Ishikawa (cell line): Measurements from ENCODE around the gene KRTAP3-3.

ENCODE experiments used
- CEBPB ChIP-seq: IDR thresholded peaks from 2 replicates; pipeline ENCODE4 v1.6.1; 2012
- CREB1 ChIP-seq: IDR thresholded peaks from 2 replicates; pipeline ENCODE4 v1.6.1; 2012; ENCODE audit warnings: low read depth
- EGR1 ChIP-seq: IDR thresholded peaks from 2 replicates; pipeline ENCODE4 v1.6.1; 2012
- EP300 ChIP-seq: IDR thresholded peaks from 2 replicates; pipeline ENCODE4 v1.6.1; 2012; ENCODE audit warnings: borderline replicate concordance
- FOXM1 ChIP-seq: IDR thresholded peaks from 2 replicates; pipeline ENCODE4 v1.6.1; 2012; ENCODE audit warnings: low read depth, borderline replicate concordance
- NFIC ChIP-seq: IDR thresholded peaks from 2 replicates; pipeline ENCODE4 v1.6.1; 2012
- RAD21 ChIP-seq: IDR thresholded peaks from 2 replicates; pipeline ENCODE4 v1.6.1; 2012; ENCODE audit warnings: low read depth
- TAF1 ChIP-seq: IDR thresholded peaks from 2 replicates; pipeline ENCODE4 v1.6.1; 2012; ENCODE audit warnings: low read depth, mild to moderate bottlenecking
- TCF12 ChIP-seq: IDR thresholded peaks from 2 replicates; pipeline ENCODE4 v1.6.1; 2012; ENCODE audit warnings: low read depth
- TEAD4 ChIP-seq: IDR thresholded peaks from 2 replicates; pipeline ENCODE4 v1.6.1; 2012
- YY1 ChIP-seq: IDR thresholded peaks from 2 replicates; pipeline ENCODE4 v1.6.1; 2012; ENCODE audit warnings: low read depth
- ZBTB7A ChIP-seq: IDR thresholded peaks from 2 replicates; pipeline ENCODE4 v1.6.1; 2012; ENCODE audit warnings: low read depth
- TF ChIP-seq, protein P1 (sequence below): IDR thresholded peaks from 2 replicates; pipeline ENCODE4 v1.6.1; 2012
- TF ChIP-seq, protein P2 (sequence below): IDR thresholded peaks from 2 replicates; pipeline ENCODE4 v1.6.1; 2012
- TF ChIP-seq, protein P3 (sequence below): IDR thresholded peaks from 2 replicates; pipeline ENCODE4 v1.6.1; 2012; ENCODE audit warnings: low read depth, mild to moderate bottlenecking

KRTAP3-3 gene

DNA sequence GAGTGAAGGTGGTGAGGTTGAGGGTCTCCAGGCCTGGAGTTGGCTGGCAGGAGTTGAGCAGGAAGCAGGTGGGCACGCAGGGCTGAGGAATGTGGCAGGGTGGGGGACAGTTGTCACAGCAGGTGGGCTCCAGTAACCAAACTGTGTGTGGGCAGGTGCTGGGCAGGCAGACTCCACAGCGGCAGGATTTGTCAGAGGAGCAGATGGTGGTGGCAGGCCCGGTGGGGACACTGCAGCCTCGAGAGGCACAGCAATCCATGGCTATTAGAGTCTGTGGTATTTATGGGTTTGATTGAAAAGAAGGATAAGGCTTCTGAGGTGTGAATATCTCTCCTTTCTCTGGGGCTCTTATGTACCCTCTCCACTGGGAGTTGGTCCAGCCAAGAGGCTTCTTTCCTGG lies at the start of gene KRTAP3-3:
Gene KRTAP3-3, minus strand, starts transcription at position 326 of the 400 bp plus-strand sequence. Its CDS starts 67 bp downstream, at position 259.
- TF ChIP-seq TAF1 (no peak), TCF12 (no peak), NFIC (no peak), YY1 (no peak), ZBTB7A (no peak), CREB1 (no peak), CEBPB (no peak), FOXM1 (no peak), RAD21 (no peak), TEAD4 (no peak), EGR1 (no peak)
- TF ChIP-seq, protein P1, sequence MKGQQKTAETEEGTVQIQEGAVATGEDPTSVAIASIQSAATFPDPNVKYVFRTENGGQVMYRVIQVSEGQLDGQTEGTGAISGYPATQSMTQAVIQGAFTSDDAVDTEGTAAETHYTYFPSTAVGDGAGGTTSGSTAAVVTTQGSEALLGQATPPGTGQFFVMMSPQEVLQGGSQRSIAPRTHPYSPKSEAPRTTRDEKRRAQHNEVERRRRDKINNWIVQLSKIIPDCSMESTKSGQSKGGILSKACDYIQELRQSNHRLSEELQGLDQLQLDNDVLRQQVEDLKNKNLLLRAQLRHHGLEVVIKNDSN = no peak
- TF ChIP-seq, protein P2, sequence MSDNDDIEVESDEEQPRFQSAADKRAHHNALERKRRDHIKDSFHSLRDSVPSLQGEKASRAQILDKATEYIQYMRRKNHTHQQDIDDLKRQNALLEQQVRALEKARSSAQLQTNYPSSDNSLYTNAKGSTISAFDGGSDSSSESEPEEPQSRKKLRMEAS = no peak
- TF ChIP-seq, protein P3, sequence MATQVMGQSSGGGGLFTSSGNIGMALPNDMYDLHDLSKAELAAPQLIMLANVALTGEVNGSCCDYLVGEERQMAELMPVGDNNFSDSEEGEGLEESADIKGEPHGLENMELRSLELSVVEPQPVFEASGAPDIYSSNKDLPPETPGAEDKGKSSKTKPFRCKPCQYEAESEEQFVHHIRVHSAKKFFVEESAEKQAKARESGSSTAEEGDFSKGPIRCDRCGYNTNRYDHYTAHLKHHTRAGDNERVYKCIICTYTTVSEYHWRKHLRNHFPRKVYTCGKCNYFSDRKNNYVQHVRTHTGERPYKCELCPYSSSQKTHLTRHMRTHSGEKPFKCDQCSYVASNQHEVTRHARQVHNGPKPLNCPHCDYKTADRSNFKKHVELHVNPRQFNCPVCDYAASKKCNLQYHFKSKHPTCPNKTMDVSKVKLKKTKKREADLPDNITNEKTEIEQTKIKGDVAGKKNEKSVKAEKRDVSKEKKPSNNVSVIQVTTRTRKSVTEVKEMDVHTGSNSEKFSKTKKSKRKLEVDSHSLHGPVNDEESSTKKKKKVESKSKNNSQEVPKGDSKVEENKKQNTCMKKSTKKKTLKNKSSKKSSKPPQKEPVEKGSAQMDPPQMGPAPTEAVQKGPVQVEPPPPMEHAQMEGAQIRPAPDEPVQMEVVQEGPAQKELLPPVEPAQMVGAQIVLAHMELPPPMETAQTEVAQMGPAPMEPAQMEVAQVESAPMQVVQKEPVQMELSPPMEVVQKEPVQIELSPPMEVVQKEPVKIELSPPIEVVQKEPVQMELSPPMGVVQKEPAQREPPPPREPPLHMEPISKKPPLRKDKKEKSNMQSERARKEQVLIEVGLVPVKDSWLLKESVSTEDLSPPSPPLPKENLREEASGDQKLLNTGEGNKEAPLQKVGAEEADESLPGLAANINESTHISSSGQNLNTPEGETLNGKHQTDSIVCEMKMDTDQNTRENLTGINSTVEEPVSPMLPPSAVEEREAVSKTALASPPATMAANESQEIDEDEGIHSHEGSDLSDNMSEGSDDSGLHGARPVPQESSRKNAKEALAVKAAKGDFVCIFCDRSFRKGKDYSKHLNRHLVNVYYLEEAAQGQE = no peak

DNA sequence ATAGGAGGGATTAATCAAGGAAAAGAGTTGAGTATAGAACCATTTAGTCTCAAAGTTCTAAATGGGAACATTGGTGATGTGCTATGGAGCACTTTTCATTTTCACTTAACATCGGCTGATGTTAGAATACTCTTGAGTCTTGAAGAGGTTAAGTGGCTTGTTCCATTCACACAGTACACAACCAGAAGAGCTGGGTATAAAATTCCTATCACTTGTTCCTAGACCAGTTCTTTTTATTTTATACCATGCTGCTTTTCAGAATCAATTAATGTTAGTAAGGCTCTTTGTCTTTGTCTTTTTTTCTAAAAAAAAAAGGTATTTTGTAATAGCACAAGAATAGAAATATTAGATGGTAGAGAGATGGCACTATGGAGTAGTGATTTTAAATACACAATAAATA lies 49.0 kb upstream of the KRTAP3-3 start:
- no peak for TF ChIP-seq NFIC
- TF ChIP-seq EP300 = no peak
- TF ChIP-seq, protein P1 = no peak
- no peak for TF ChIP-seq RAD21
- no peak for TF ChIP-seq FOXM1
- TF ChIP-seq YY1 = no peak
- TF ChIP-seq ZBTB7A = no peak
- no peak for TF ChIP-seq TAF1
- no peak for TF ChIP-seq TCF12
- no peak for TF ChIP-seq EGR1
- TF ChIP-seq, protein P2 = no peak
- no peak for TF ChIP-seq CREB1

DNA sequence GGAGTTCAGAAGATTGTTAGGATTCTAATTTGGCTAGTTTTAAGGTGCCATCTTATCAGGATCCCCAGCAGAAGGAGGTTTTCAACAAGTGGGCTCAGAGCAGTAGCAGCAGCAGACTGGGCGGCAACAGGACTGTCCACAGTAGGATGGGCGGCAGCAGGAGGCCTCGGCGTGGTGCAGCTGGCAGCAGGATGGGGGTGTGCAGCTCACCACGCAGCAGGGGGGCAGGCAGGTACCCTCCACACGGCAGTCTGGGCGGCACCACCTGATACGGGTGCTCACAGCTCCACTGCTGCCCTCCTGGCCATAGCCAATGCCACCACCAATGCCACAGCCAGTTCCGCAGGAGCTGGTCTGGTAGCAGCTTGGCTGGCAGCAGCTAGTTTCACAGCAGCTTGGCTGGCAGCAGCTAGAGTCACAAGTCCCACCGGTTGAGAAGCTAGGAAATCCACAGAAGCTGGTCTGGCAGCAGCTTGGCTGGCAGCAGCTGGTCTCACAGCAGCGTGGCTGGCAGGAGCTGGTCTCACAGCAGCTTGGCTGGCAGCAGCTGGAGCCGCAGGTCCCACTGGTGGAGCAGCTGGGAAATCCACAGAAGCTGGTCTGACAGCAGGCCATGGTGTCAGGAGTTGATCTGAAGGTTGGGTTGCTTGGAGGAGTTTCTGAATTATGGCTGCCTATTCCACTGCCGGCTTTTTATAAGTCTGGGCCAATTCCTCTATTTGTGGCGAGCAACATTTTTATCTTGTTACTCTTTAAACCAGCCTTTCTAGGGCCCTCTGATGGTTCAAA lies 47.0 kb upstream of the KRTAP3-3 start, which contains the start of gene KRTAP1-1:
Gene KRTAP1-1, minus strand, starts transcription at position 668 of the 789 bp plus-strand sequence. Its CDS starts 53 bp downstream, at position 615.
- 0 out of 2 replicates have a peak, but pooled peaks have one; percentile 9 for TF ChIP-seq EP300
- TF ChIP-seq, protein P2 = peak; percentile 42; the same call in 1 of the 2 replicates

DNA sequence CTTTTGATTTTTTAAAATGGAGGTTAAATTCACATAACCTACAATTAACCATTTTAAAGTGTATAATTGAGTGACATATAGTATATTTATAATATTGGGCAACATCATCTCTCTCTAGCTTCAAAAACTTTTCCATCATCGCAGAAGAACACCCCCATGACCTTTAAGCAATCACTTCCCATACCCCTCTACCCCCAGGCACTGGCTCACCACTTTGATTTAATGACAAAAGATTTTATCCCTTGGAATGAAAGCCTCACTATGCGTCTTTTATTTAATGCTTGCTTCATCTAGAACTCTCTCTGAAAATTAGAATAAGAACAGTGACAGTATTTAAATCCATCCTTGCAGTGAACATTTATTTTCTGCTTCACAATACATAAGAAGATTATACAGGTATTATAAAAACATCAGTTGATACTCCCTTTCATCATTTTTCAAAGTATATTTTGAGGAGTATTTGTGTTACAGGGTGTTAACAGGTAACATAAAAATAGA lies 43.9 kb upstream of the KRTAP3-3 start:
- TF ChIP-seq, protein P2 = no peak
- TF ChIP-seq TAF1 (no peak), TCF12 (no peak), CREB1 (no peak), CEBPB (no peak), NFIC (no peak)

DNA sequence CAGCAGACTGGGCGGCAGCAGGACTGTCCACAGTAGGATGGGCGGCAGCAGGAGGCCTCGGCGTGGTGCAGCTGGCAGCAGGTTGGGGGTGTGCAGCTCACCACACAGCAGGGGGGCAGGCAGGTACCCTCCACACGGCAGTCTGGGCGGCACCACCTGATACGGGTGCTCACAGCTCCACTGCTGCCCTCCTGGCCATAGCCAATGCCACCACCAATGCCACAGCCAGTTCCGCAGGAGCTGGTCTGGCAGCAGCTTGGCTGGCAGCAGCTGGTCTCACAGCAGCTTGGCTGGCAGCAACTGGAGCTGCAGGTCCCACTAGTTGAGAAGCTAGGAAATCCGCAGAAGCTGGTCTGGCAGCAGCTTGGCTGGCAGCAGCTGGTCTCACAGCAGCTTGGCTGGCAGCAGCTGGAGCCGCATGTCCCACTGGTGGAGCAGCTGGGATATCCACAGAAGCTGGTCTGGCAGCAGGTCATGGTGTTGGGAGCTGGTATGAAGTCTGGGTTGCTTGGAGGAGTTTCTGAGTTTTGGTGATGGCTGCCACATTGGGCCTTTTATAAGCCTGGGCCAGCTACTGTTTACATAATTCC lies 40.5 kb upstream of the KRTAP3-3 start, which contains the start of gene KRTAP1-3:
Gene KRTAP1-3, minus strand, starts transcription at position 529 of the 590 bp plus-strand sequence. Its CDS starts 53 bp downstream, at position 476.
- TF ChIP-seq TCF12 = 0 out of 2 replicates have a peak, but pooled peaks have one; percentile 26

DNA sequence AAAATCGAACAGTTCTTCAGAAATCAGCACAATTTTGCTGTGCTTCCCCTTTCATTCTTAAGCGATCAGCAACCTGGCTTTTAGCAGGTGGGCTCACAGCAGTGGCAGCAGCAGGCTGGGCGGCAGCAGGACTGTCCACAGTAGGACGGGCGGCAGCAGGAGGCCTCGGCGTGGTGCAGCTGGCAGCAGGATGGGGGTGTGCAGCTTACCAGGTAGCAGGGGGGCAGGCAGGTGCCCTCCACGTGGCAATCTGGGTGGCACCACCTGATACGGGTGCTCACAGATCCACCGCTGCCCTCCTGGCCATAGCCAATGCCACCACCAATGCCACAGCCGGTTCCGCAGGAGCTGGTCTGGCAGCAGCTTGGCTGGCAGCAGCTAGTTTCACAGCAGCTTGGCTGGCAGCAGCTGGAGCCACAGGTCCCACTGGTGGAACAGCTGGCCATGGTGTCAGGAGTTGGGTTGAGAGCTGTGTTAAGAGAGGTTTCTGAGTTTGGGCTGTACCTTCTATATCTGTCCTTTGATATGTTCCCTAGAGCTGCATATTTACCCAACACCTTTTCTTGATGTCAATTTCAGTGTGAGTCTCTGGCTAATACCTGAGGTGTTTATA lies 35.8 kb upstream of the KRTAP3-3 start, which contains the start of gene KRTAP1-4:
Gene KRTAP1-4, minus strand, starts transcription at position 563 of the 613 bp plus-strand sequence. Its CDS starts 117 bp downstream, at position 446.
- TF ChIP-seq EGR1 (no peak), YY1 (no peak), NFIC (no peak), EP300 (no peak), RAD21 (no peak), FOXM1 (no peak), TAF1 (no peak), CREB1 (no peak), CEBPB (no peak), TCF12 (no peak)
- TF ChIP-seq, protein P2 = no peak
- TF ChIP-seq, protein P1 = no peak
